NCI-H146 (cell line): Measurements from ENCODE around the gene APPL2.

Experiments
- DNase-seq: peaks from one replicate; lab custom pipeline; 2025; lab: John Stamatoyannopoulos, UW

APPL2 gene

GRCh38 chr12:105222726-105223351, 13.1 kb downstream of the APPL2 start:
- no peak for DNase-seq

GRCh38 chr12:105222284-105222655, 13.7 kb downstream of the APPL2 start:
- no peak for DNase-seq

- DNase-seq = no peak
These were observed 14.2 kb downstream of the APPL2 start for GRCh38 chr12:105221583-105222283.

GRCh38 chr12:105220929-105221290, 15.1 kb downstream of the APPL2 start:
- no peak for DNase-seq

- no peak for DNase-seq
These were observed 15.6 kb downstream of the APPL2 start for GRCh38 chr12:105220150-105220928.

GRCh38 chr12:105219261-105220028, 16.5 kb downstream of the APPL2 start:
- no peak for DNase-seq

- DNase-seq = no peak
These were observed 17.5 kb downstream of the APPL2 start for GRCh38 chr12:105218434-105218833.

- DNase-seq = no peak
These were observed 21.2 kb downstream of the APPL2 start for GRCh38 chr12:105214670-105215375.

GRCh38 chr12:105214148-105214547, 21.8 kb downstream of the APPL2 start:
- no peak for DNase-seq

- no peak for DNase-seq
These were observed 23.5 kb downstream of the APPL2 start for GRCh38 chr12:105212438-105212837.

GRCh38 chr12:105209091-105209490, 26.9 kb downstream of the APPL2 start:
- DNase-seq = no peak

- no peak for DNase-seq
These were observed 29.1 kb downstream of the APPL2 start for GRCh38 chr12:105206686-105207374.

- DNase-seq = no peak
These were observed 30.5 kb downstream of the APPL2 start for GRCh38 chr12:105205322-105206048.

- no peak for DNase-seq
These were observed 31.1 kb downstream of the APPL2 start for GRCh38 chr12:105204916-105205315.

GRCh38 chr12:105204127-105204526, 31.8 kb downstream of the APPL2 start:
- DNase-seq = no peak

- DNase-seq = no peak
These were observed 33.8 kb downstream of the APPL2 start for GRCh38 chr12:105202202-105202601.

- no peak for DNase-seq
These were observed 34.7 kb downstream of the APPL2 start for GRCh38 chr12:105201299-105201698.

- no peak for DNase-seq
These were observed 35.6 kb downstream of the APPL2 start for GRCh38 chr12:105200385-105200784.

- no peak for DNase-seq
These were observed 37.0 kb downstream of the APPL2 start for GRCh38 chr12:105198961-105199360.

GRCh38 chr12:105196090-105196489, 39.9 kb downstream of the APPL2 start:
- no peak for DNase-seq
